Measurements from ENCODE around the gene CWC15. TPM values are rescaled to one million over a fixed set of nuclear protein-coding genes. Genes with fewer than 3 reads are reported as not detected.
A peak's percentile ranks its signal among the peaks of the same experiment; 100 is the strongest.

The CWC15 gene
- total RNA-seq, 2 donors from 2014 or later = 19.2 to 38.6 TPM

- H3K36me3 ChIP-seq (replicated peaks in 1 of 2; ENCODE audit: insufficient read depth in 1 of 2, low read depth in 2 of 2) = no peaks in the 10 kb centered on the region
- DNase-seq (no peak), ATAC-seq (no peak)
- H3K4me3 ChIP-seq = no peak overlapping the region
- no peak for TF ChIP-seq CTCF (IDR thresholded peaks at IDR 0.05)
- no peak for TF ChIP-seq POLR2A (IDR thresholded peaks at IDR 0.05)
- WGBS, 2 donors = 61 to 74% methylated on average over 1 of the region's 1 CpG
- H3K27me3 ChIP-seq = no peaks in the 10 kb centered on the region
- intact Hi-C loops (cut with DNase I) = no loop called here
- no peak overlapping the region for H3K27ac ChIP-seq
- no peaks in the 10 kb centered on the region for H3K9me3 ChIP-seq
- H3K4me1 ChIP-seq = no peaks in the 10 kb centered on the region
These were observed 15.4 kb upstream of the CWC15 start for GRCh38 chr11:94988748-94989147.

- Histone ChIP-seq H3K4me1 (no peaks in the 10 kb centered on the region), H3K27ac (no peak overlapping the region), H3K4me3 (no peak overlapping the region), H3K36me3 (replicated peaks in 1 of 2; ENCODE audit: insufficient read depth in 1 of 2, low read depth in 2 of 2) (no peaks in the 10 kb centered on the region), H3K27me3 (no peaks in the 10 kb centered on the region), H3K9me3 (no peaks in the 10 kb centered on the region)
- DNase-seq = no peak
- intact Hi-C loops (cut with DNase I) = no loop called here
- no peak for ATAC-seq
- TF ChIP-seq POLR2A (IDR thresholded peaks at IDR 0.05) (no peak), CTCF (IDR thresholded peaks at IDR 0.05) (no peak)
- 60 to 65% methylated on average over 4 of the region's 4 CpGs for whole genome bisulfite sequencing, 2 donors
These were observed 14.0 kb upstream of the CWC15 start for GRCh38 chr11:94987378-94987777.

GRCh38 chr11:94975599-94975998 lies 2.2 kb upstream of the CWC15 start:
- H3K36me3 ChIP-seq (replicated peaks in 1 of 2; ENCODE audit: insufficient read depth in 1 of 2, low read depth in 2 of 2) = peaks cover 0 to 7% of the 10 kb centered on the region in 2 donors
- no peaks in the 10 kb centered on the region for H3K27me3 ChIP-seq
- H3K9me3 ChIP-seq = no peaks in the 10 kb centered on the region
- TF ChIP-seq CTCF (IDR thresholded peaks at IDR 0.05) (no peak), POLR2A (IDR thresholded peaks at IDR 0.05) (no peak)
- ATAC-seq (no peak), DNase-seq (no peak)
- H3K4me3 ChIP-seq = no peak overlapping the region
- intact Hi-C loops (cut with DNase I) = loop anchor here (10.0 kb wide), 1 partner anchor 789 kb away; no protein-coding TSS in a partner anchor
- H3K4me1 ChIP-seq = peaks cover 19% of the 10 kb centered on the region
- WGBS, 2 donors = 70 to 90% methylated on average over 1 of the region's 1 CpG
- no peak overlapping the region for H3K27ac ChIP-seq

GRCh38 chr11:94974178-94974577 lies 822 bp upstream of the CWC15 start:
- H3K36me3 ChIP-seq (replicated peaks in 1 of 2; ENCODE audit: insufficient read depth in 1 of 2, low read depth in 2 of 2) = peaks cover 4 to 16% of the 10 kb centered on the region in 2 donors
- H3K4me3 ChIP-seq = no peak overlapping the region
- no peak for DNase-seq
- no peak for TF ChIP-seq POLR2A (IDR thresholded peaks at IDR 0.05)
- WGBS, 2 donors = 36 to 40% methylated on average over 6 of the region's 6 CpGs
- intact Hi-C loops (cut with DNase I) = loop anchor here (10.0 kb wide), 1 partner anchor 791 kb away; no protein-coding TSS in a partner anchor
- no peaks in the 10 kb centered on the region for H3K9me3 ChIP-seq
- H3K27ac ChIP-seq = no peak overlapping the region
- no peak for ATAC-seq
- no peaks in the 10 kb centered on the region for H3K27me3 ChIP-seq
- H3K4me1 ChIP-seq = peaks cover 19% of the 10 kb centered on the region

- no peaks in the 10 kb centered on the region for H3K27me3 ChIP-seq
- peak overlapping the region in 2 of 4 donors; percentile 70 to 77 for H3K27ac ChIP-seq
- ATAC-seq (no peak), DNase-seq (no peak)
- TF ChIP-seq POLR2A (IDR thresholded peaks at IDR 0.05) = no peak
- TF ChIP-seq CTCF (IDR thresholded peaks at IDR 0.05) = no peak
- peaks cover 19% of the 10 kb centered on the region for H3K4me1 ChIP-seq
- peak overlapping the region; percentile 63 to 79 for H3K4me3 ChIP-seq
- intact Hi-C loops (cut with DNase I) = loop anchor here (10.0 kb wide), 1 partner anchor 792 kb away; no protein-coding TSS in a partner anchor
- WGBS, 2 donors = 2% methylated on average over 5 of the region's 5 CpGs
- no peaks in the 10 kb centered on the region for H3K9me3 ChIP-seq
- peaks cover 8 to 21% of the 10 kb centered on the region in 2 donors for H3K36me3 ChIP-seq (replicated peaks in 1 of 2; ENCODE audit: insufficient read depth in 1 of 2, low read depth in 2 of 2)
These were observed 657 bp downstream of the CWC15 start for GRCh38 chr11:94972700-94973098.

All from body of pancreas (tissue), 4 donors.